Spleen (tissue), 11 donors: Measurements from ENCODE around the gene USF3. TPM values are rescaled to one million over a fixed set of nuclear protein-coding genes. Genes with fewer than 3 reads are reported as not detected.

Experiments used
- DNase-seq: peaks from one replicate; pipeline ENCODE4 v3.0.0-alpha.2; 2020
- H3K27ac ChIP-seq, 8 donors: fragments of 200-600 bp; sonication (generic) in 7 of 8; 1 replicate in 4 of 8; 2 replicates in 4 of 8; pipeline versions ENCODE4 v1.5.0 to v1.8.0; 2016 to 2021; ENCODE audit warnings: inconsistent platforms in 4 of 8, mild to moderate bottlenecking in 4 of 8, moderate library complexity in 1 of 8
- H3K27me3 ChIP-seq, 7 donors: fragments of 200-600 bp; sonication (generic) in 6 of 7; replicated peaks in 1 of 7; 1 replicate in 4 of 7; 2 replicates in 3 of 7; pipeline versions ENCODE4 v1.5.0 to v1.8.0; 2016 to 2021; ENCODE audit warnings: inconsistent platforms in 3 of 7, mild to moderate bottlenecking in 1 of 7
- H3K36me3 ChIP-seq, 6 donors: fragments of 200-600 bp; sonication (generic) in 5 of 6; 1 replicate in 4 of 6; 2 replicates in 2 of 6; pipeline versions ENCODE4 v1.5.0 to v1.8.0; 2016 to 2021; ENCODE audit warnings: inconsistent platforms in 2 of 6
- H3K4me1 ChIP-seq, 6 donors: fragments of 200-600 bp; sonication (generic) in 5 of 6; 1 replicate in 3 of 6; 2 replicates in 3 of 6; pipeline versions ENCODE4 v1.5.0 to v1.8.0; 2016 to 2021; ENCODE audit warnings: inconsistent platforms in 3 of 6
- H3K4me3 ChIP-seq, 8 donors: fragments of 200-600 bp; sonication (generic) in 7 of 8; 1 replicate in 4 of 8; 2 replicates in 4 of 8; pipeline versions ENCODE4 v1.5.0 to v1.8.0; 2016 to 2021; ENCODE audit warnings: inconsistent platforms in 4 of 8, mild to moderate bottlenecking in 4 of 8, moderate library complexity in 2 of 8
- H3K9me3 ChIP-seq, 8 donors: fragments of 200-600 bp; sonication (generic) in 7 of 8; 1 replicate in 4 of 8; 2 replicates in 4 of 8; pipeline versions ENCODE4 v1.5.0 to v1.8.0; 2016 to 2021; ENCODE audit warnings: inconsistent platforms in 4 of 8
- CTCF ChIP-seq, 11 experiments: fragments of 200-600 bp in 7 of 11; fragments of 450-650 bp in 4 of 11; sonication (generic) in 4 of 11; IDR thresholded peaks in 8 of 11; conservative IDR thresholded peaks in 3 of 11; 1 replicate in 7 of 11; 2 replicates in 4 of 11; pipeline versions ENCODE4 v1.4.0 to v1.8.0; 2016 to 2021; ENCODE audit warnings: antibody characterized with exemption in 11 of 11, inconsistent platforms in 4 of 11, mild to moderate bottlenecking in 1 of 11
- POLR2A ChIP-seq, 3 donors: fragments of 450-650 bp; IDR thresholded peaks; one replicate each; pipeline ENCODE4 v1.5.1; 2017; ENCODE audit warnings: antibody characterized with exemption in 3 of 3, mild to moderate bottlenecking in 1 of 3
- POLR2AphosphoS5 ChIP-seq, 3 donors: sonication (generic); formaldehyde crosslinking; IDR thresholded peaks; one replicate each; pipeline ENCODE4 v1.5.1; 2017; ENCODE audit warnings: antibody characterized with exemption in 3 of 3
- WGBS, 5 donors: extraction: QIAGEN DNeasy Blood & Tissue Kit in 3 of 5; methylation state at CpG; one replicate each; pipeline versions ENCODE4 v1.1.5 to v1.1.7; 2013 to 2018; 5-methylcytosine and 5-hydroxymethylcytosine counted together
- intact Hi-C: fragments of 100-400 bp; cut with DNase I; formaldehyde crosslinking; loops from one replicate; pipeline ENCODE4 v1.15.0; 2023; ENCODE audit warnings: low total_unique reads
- polyA plus RNA-seq, 3 donors: library from polyadenylated mRNA; stranded (reverse); fragments of 200-250 nt; gene quantifications; one replicate each; pipeline ENCODE4 v1.2.1, GENCODE V29; 2013
- small RNA-seq, 4 donors: library from RNA; depleted of rRNA; stranded (forward); fragments of <200 nt; gene quantifications; one replicate each; pipeline ENCODE3, GENCODE V24; 2016
- total RNA-seq, 7 donors: library from RNA; depleted of rRNA in 3 of 7; stranded (reverse); fragments of >200 nt in 3 of 7; fragmentation: NEBNext Ultra II Directional in 4 of 7; extraction: Animal tissue kit (Norgen Biotek cat#: 25700) in 4 of 7; gene quantifications; one replicate each; pipeline versions ENCODE4 v1.1.0 to v1.2.1, GENCODE V29; 2016 to 2021
- donor health status: healthy with polysubstance abuse.
- donor health status: DM: no; HTN: no; CAD: no; lungs with moderate emphysema.
- donor health status: DM: no; HTN: no; CAD: no.
- donor health status: Bipolar disorder and iron deficiency.
- donor health status: healthy.
- donor health status: DM: no; HTN: no; CAD: no.
- donor health status: DM: yes; HTN: yes; CAD: no.

The USF3 gene
- total and polyA plus RNA-seq, 10 donors = 5.5 to 36.0 (median 25.7) TPM

GRCh38 chr3:113601240-113601639 lies 95.2 kb downstream of the USF3 start:
- Histone ChIP-seq H3K27me3 (no peaks in the 10 kb centered on the region), H3K4me3 (no peak overlapping the region), H3K9me3 (no peaks in the 10 kb centered on the region), H3K27ac (no peak overlapping the region), H3K36me3 (peaks cover 0 to 70% (median 15%) of the 10 kb centered on the region in 6 donors), H3K4me1 (peaks cover 3 to 10% (median 5%) of the 10 kb centered on the region in 6 donors)
- intact Hi-C loops = no loop called here
- WGBS, 5 donors = 90 to 95% (median 93%) methylated on average over 2 of the region's 2 CpGs
- TF ChIP-seq CTCF (IDR thresholded peaks at IDR 0.05 in 8 of 11, conservative IDR thresholded peaks at IDR 0.05 in 3 of 11) = no peak
- TF ChIP-seq POLR2AphosphoS5 (IDR thresholded peaks at IDR 0.05) = no peak
- TF ChIP-seq POLR2A (IDR thresholded peaks at IDR 0.05) = no peak
- no peak for DNase-seq

GRCh38 chr3:113600418-113601182 lies 95.8 kb downstream of the USF3 start:
- H3K27me3 ChIP-seq = no peaks in the 10 kb centered on the region
- H3K9me3 ChIP-seq = no peaks in the 10 kb centered on the region
- no peak overlapping the region for H3K27ac ChIP-seq
- no peak for TF ChIP-seq POLR2A (IDR thresholded peaks at IDR 0.05)
- no peak for TF ChIP-seq POLR2AphosphoS5 (IDR thresholded peaks at IDR 0.05)
- TF ChIP-seq CTCF (IDR thresholded peaks at IDR 0.05 in 8 of 11, conservative IDR thresholded peaks at IDR 0.05 in 3 of 11) = no peak
- H3K4me1 ChIP-seq = peaks cover 0 to 3% (median 0%) of the 10 kb centered on the region in 6 donors
- no peak for DNase-seq
- H3K4me3 ChIP-seq = no peak overlapping the region
- WGBS, 5 donors = 83 to 98% (median 90%) methylated on average over 2 of the region's 2 CpGs
- peaks cover 0 to 65% (median 15%) of the 10 kb centered on the region in 6 donors for H3K36me3 ChIP-seq
- intact Hi-C loops = no loop called here

Small RNA genes lying within 50 kb of the gene (small RNA-seq; reads per million reads assigned to genes)
- gene RN7SL767P = 0 to 0.07 (median 0) reads per million in 4 donors

Other genes with a start within 250 kb of the USF3 start
- gene SPICE1, start 181.5 kb downstream of the USF3 start, total RNA-seq = 10 to 100 TPM; 15.7 to 26.3 (median 17.7) TPM
- 1 to 10 TPM; 1.4 to 2.1 (median 1.7) TPM for gene SPICE1, start 181.5 kb downstream of the USF3 start, polyA plus RNA-seq
- gene SIDT1, start 164.1 kb downstream of the USF3 start, total RNA-seq = 10 to 100 TPM; 37.2 to 81.5 (median 47.4) TPM
- gene SIDT1, start 164.1 kb downstream of the USF3 start, polyA plus RNA-seq = 10 to 100 TPM; 12.4 to 13.4 (median 12.8) TPM
- gene NAA50, start 49.6 kb upstream of the USF3 start, total RNA-seq = 100 to 1,000 TPM in 1 of 7 donors, 10 to 100 TPM in 6; 61.9 to 100 (median 79.4) TPM
- gene NAA50, start 49.6 kb upstream of the USF3 start, polyA plus RNA-seq = 10 to 100 TPM; 24.4 to 37.7 (median 33.9) TPM
- 100 to 1,000 TPM in 1 of 7 donors, 10 to 100 TPM in 6; 69.9 to 109 (median 92.7) TPM for gene ATP6V1A, start 50.4 kb upstream of the USF3 start, total RNA-seq
- gene ATP6V1A, start 50.4 kb upstream of the USF3 start, polyA plus RNA-seq = 10 to 100 TPM; 13.3 to 26.0 (median 16.9) TPM
- gene GRAMD1C, start 142.1 kb upstream of the USF3 start, total RNA-seq = 10 to 100 TPM in 2 of 7 donors, 1 to 10 TPM in 5; 3.0 to 14.2 (median 5.3) TPM
- 1 to 10 TPM; 2.6 to 5.1 (median 2.9) TPM for gene GRAMD1C, start 142.1 kb upstream of the USF3 start, polyA plus RNA-seq